OCI-LY7 (cell line): Measurements from ENCODE around the gene DMRTA1. TPM values are rescaled to one million over a fixed set of nuclear protein-coding genes. Genes with fewer than 3 reads are reported as not detected.

ENCODE experiments used
- BruUV-seq: library from RNA; stranded (reverse); fragments of 400-500 nt; replicated peaks from 2 replicates; lab custom pipeline; 2021; lab: Mats Ljungman, UMichigan
- CTCF ChIA-PET: fragments of 300-600 bp; sonication (Branson Sonifier 250); formaldehyde crosslinking; loops from one replicate; lab custom pipeline; 2022; ENCODE audit warnings: antibody characterized with exemption; ENCODE audit not compliant: unreplicated experiment; lab: Charles Lee
- POLR2A ChIA-PET: fragments of 300-600 bp; sonication (Branson Sonifier 250); formaldehyde crosslinking; loops from one replicate; lab custom pipeline; 2022; ENCODE audit warnings: antibody characterized with exemption; lab: Charles Lee
- DNase-seq: peaks from one replicate; pipeline ENCODE4 v3.0.0-alpha.2; 2015; ENCODE audit warnings: low spot score
- H2AFZ ChIP-seq: fragments of 200-600 bp; sonication (generic), shearing (Covaris generic); 2 replicates; pipeline ENCODE4 v1.6.1; 2014; ENCODE audit warnings: mild to moderate bottlenecking, antibody characterized with exemption, low read length, moderate library complexity
- H3K27ac ChIP-seq: fragments of 200-600 bp; sonication (generic); 2 replicates; pipeline ENCODE4 v1.5.1; 2014; ENCODE audit warnings: mixed run types, low read depth, mild to moderate bottlenecking, moderate library complexity, low read length, inconsistent platforms; ENCODE audit not compliant: poor library complexity, severe bottlenecking
- H3K36me3 ChIP-seq: fragments of 200-600 bp; sonication (generic); 2 replicates; pipeline ENCODE4 v1.6.1; 2014; ENCODE audit warnings: mild to moderate bottlenecking, antibody characterized with exemption, low read length, moderate library complexity, mixed read lengths; ENCODE audit not compliant: insufficient read depth
- H3K4me1 ChIP-seq: fragments of 200-600 bp; sonication (generic); 2 replicates; pipeline ENCODE4 v1.5.1; 2014; ENCODE audit warnings: mild to moderate bottlenecking, low read length; ENCODE audit not compliant: insufficient read depth, poor library complexity, severe bottlenecking
- H3K4me2 ChIP-seq: fragments of 200-600 bp; sonication (generic); 2 replicates; pipeline ENCODE4 v1.6.1; 2014; ENCODE audit warnings: mild to moderate bottlenecking, low read length
- H3K4me3 ChIP-seq: fragments of 200-600 bp; sonication (generic); 2 replicates; pipeline ENCODE4 v1.5.1; 2014; ENCODE audit warnings: mild to moderate bottlenecking, low read depth, low read length; ENCODE audit not compliant: poor library complexity, severe bottlenecking
- H3K79me2 ChIP-seq: fragments of 200-600 bp; sonication (generic); 2 replicates; pipeline ENCODE4 v1.6.1; 2016; ENCODE audit warnings: low read depth, mild to moderate bottlenecking, low read length, moderate library complexity, mixed read lengths; ENCODE audit not compliant: insufficient read depth
- H3K9me2 ChIP-seq: fragments of 200-600 bp; sonication (generic); 2 replicates; pipeline ENCODE4 v1.6.1; 2016; ENCODE audit warnings: mild to moderate bottlenecking, low read length, mixed read lengths; ENCODE audit not compliant: insufficient read depth
- H3K9me3 ChIP-seq: fragments of 200-600 bp; sonication (generic); 2 replicates; pipeline ENCODE4 v1.6.1; 2014; ENCODE audit warnings: mild to moderate bottlenecking, mixed run types, low read length, mixed read lengths
- H4K20me1 ChIP-seq: fragments of 200-600 bp; sonication (generic); 2 replicates; pipeline ENCODE4 v1.6.1; 2014; ENCODE audit warnings: mild to moderate bottlenecking, antibody characterized with exemption, low read length, moderate library complexity, mixed read lengths; ENCODE audit not compliant: insufficient read depth
- CTCF ChIP-seq: fragments of 200-600 bp; sonication (generic); conservative IDR thresholded peaks from 2 replicates; pipeline ENCODE4 v1.5.1; 2014; ENCODE audit warnings: mild to moderate bottlenecking, antibody characterized with exemption, low read length, moderate library complexity, mixed read lengths
- EZH2phosphoT487 ChIP-seq: fragments of 200-600 bp; sonication (generic); IDR thresholded peaks from 2 replicates; pipeline ENCODE4 v1.6.1; 2018; ENCODE audit warnings: low read depth, borderline replicate concordance, mild to moderate bottlenecking, mixed run types, antibody characterized with exemption, low read length, moderate library complexity, mixed read lengths
- intact Hi-C: fragments of 100-400 bp; cut with micrococcal nuclease; formaldehyde crosslinking; loops from one replicate; pipeline ENCODE4 v1.10.0; 2022; ENCODE audit not compliant: unreplicated experiment
- total RNA-seq, 2 experiments: library from RNA; depleted of rRNA in 1 of 2; stranded (reverse); fragments of >200 nt in 1 of 2; shearing (Covaris generic) in 1 of 2; gene quantifications; 2 replicates each; pipeline ENCODE4 v1.2.3, GENCODE V29; 2014 to 2022

The DMRTA1 gene
- total RNA-seq, 2 experiments from 2014 or later, result not detected

- Histone ChIP-seq H3K4me1 (no peaks in the 10 kb centered on the region), H3K4me2 (no peak overlapping the region), H3K9me3 (no peaks in the 10 kb centered on the region), H3K27ac (no peak overlapping the region), H3K36me3 (no peaks in the 10 kb centered on the region), H3K4me3 (no peak overlapping the region), H2AFZ (no peak overlapping the region), H4K20me1 (no peaks in the 10 kb centered on the region), H3K9me2 (no peaks in the 10 kb centered on the region), H3K79me2 (no peaks in the 10 kb centered on the region)
- no TSS peak for BruUV-seq
- DNase-seq, result no peak
- intact Hi-C loops, result no loop called here
- ChIA-PET POLR2A (no interaction called here), CTCF (no interaction called here)
- no peak for TF ChIP-seq EZH2phosphoT487
- TF ChIP-seq CTCF, result no peak
Measured at GRCh38 chr9:22405869-22406659, 40.6 kb upstream of the DMRTA1 start.

- no peak overlapping the region for H2AFZ ChIP-seq
Measured at GRCh38 chr9:22413884-22414283, 32.7 kb upstream of the DMRTA1 start.

More at GRCh38 chr9:22413884-22414283, 32.7 kb upstream of the DMRTA1 start:
- ChIA-PET POLR2A (interaction anchor here (1.1 kb wide), 1 partner anchor 11 kb away, joined by 3 read pairs; no protein-coding TSS in a partner anchor), CTCF (no interaction called here)
- H3K4me2 ChIP-seq, result no peak overlapping the region
- intact Hi-C loops, result no loop called here
- no peaks in the 10 kb centered on the region for H4K20me1 ChIP-seq
- H3K79me2 ChIP-seq, result no peaks in the 10 kb centered on the region
- no TSS peak for BruUV-seq
- no peak overlapping the region for H3K4me3 ChIP-seq
- DNase-seq, result no peak
- TF ChIP-seq CTCF (no peak), EZH2phosphoT487 (no peak)
- no peaks in the 10 kb centered on the region for H3K36me3 ChIP-seq
- no peaks in the 10 kb centered on the region for H3K9me3 ChIP-seq
- no peaks in the 10 kb centered on the region for H3K4me1 ChIP-seq
- no peak overlapping the region for H3K27ac ChIP-seq
- H3K9me2 ChIP-seq, result no peaks in the 10 kb centered on the region
